ENCODE measurements around the gene CCDC192. TPM values are rescaled to one million over a fixed set of nuclear protein-coding genes. Genes with fewer than 3 reads are reported as not detected.

CCDC192 gene
- polyA plus RNA-seq, 1 donor from 2014 or later = not detected

GRCh38 chr5:127970854-127971425 lies 267.7 kb downstream of the CCDC192 start:
- no peak overlapping the region for H3K4me3 ChIP-seq (ENCODE audit: low read length)
- no peaks in the 10 kb centered on the region for H4K20me1 ChIP-seq (ENCODE audit: insufficient read depth)
- no peaks in the 10 kb centered on the region for H3K36me3 ChIP-seq (ENCODE audit: insufficient read depth, low read length)
- no peaks in the 10 kb centered on the region for H3K27me3 ChIP-seq (ENCODE audit: insufficient read depth, low read depth, low read length)
- no peak overlapping the region for H3K27ac ChIP-seq (ENCODE audit: low read length)
- no peaks in the 10 kb centered on the region for H3K9me2 ChIP-seq (ENCODE audit: insufficient read depth, low read length)
- no peak overlapping the region for H2AFZ ChIP-seq (ENCODE audit: low read depth, low read length)
- H3K79me2 ChIP-seq (replicated peaks; ENCODE audit: insufficient read depth, low read length) = no peaks in the 10 kb centered on the region
- no peaks in the 10 kb centered on the region for H3K9me3 ChIP-seq (ENCODE audit: low read length)
- H3K4me2 ChIP-seq (ENCODE audit: low read length) = no peak overlapping the region
- H3K9ac ChIP-seq (ENCODE audit: low read length) = no peak overlapping the region
- TF ChIP-seq RAD21 (conservative IDR thresholded peaks at IDR 0.05) (no peak), TAF1 (IDR thresholded peaks at IDR 0.05; ENCODE audit: low read depth) (no peak), CTCF (IDR thresholded peaks at IDR 0.05; ENCODE audit: poor library complexity, severe bottlenecking) (no peak), REST (IDR thresholded peaks at IDR 0.05; ENCODE audit: borderline replicate concordance) (no peak), EP300 (conservative IDR thresholded peaks at IDR 0.05; ENCODE audit: poor library complexity, severe bottlenecking) (no peak), SMC3 (conservative IDR thresholded peaks at IDR 0.05; ENCODE audit: poor library complexity) (no peak), MXI1 (conservative IDR thresholded peaks at IDR 0.05; ENCODE audit: poor library complexity, severe bottlenecking) (no peak), POLR2AphosphoS5 (IDR thresholded peaks at IDR 0.05) (no peak), EZH2 (IDR thresholded peaks at IDR 0.05; ENCODE audit: borderline replicate concordance, insufficient read depth, low read length, poor library complexity, severe bottlenecking) (no peak)
- H3F3A ChIP-seq (ENCODE audit: insufficient read depth, low read length, poor library complexity, severe bottlenecking) = no peaks in the 10 kb centered on the region

- H3K36me3 ChIP-seq (ENCODE audit: insufficient read depth, low read length) = no peaks in the 10 kb centered on the region
- H3K79me2 ChIP-seq (replicated peaks; ENCODE audit: insufficient read depth, low read length) = no peaks in the 10 kb centered on the region
- H3K9me2 ChIP-seq (ENCODE audit: insufficient read depth, low read length) = no peaks in the 10 kb centered on the region
- H3K4me3 ChIP-seq (ENCODE audit: low read length) = no peak overlapping the region
- no peak overlapping the region for H2AFZ ChIP-seq (ENCODE audit: low read depth, low read length)
- no peaks in the 10 kb centered on the region for H3K27me3 ChIP-seq (ENCODE audit: insufficient read depth, low read depth, low read length)
- H3K9me3 ChIP-seq (ENCODE audit: low read length) = no peaks in the 10 kb centered on the region
- no peak overlapping the region for H3K27ac ChIP-seq (ENCODE audit: low read length)
- no peaks in the 10 kb centered on the region for H4K20me1 ChIP-seq (ENCODE audit: insufficient read depth)
- H3F3A ChIP-seq (ENCODE audit: insufficient read depth, low read length, poor library complexity, severe bottlenecking) = no peaks in the 10 kb centered on the region
- H3K9ac ChIP-seq (ENCODE audit: low read length) = no peak overlapping the region
- TF ChIP-seq EP300 (conservative IDR thresholded peaks at IDR 0.05; ENCODE audit: poor library complexity, severe bottlenecking) (no peak), CTCF (IDR thresholded peaks at IDR 0.05; ENCODE audit: poor library complexity, severe bottlenecking) (no peak), POLR2AphosphoS5 (IDR thresholded peaks at IDR 0.05) (no peak), RAD21 (conservative IDR thresholded peaks at IDR 0.05) (no peak), MXI1 (conservative IDR thresholded peaks at IDR 0.05; ENCODE audit: poor library complexity, severe bottlenecking) (no peak), TAF1 (IDR thresholded peaks at IDR 0.05; ENCODE audit: low read depth) (no peak), EZH2 (IDR thresholded peaks at IDR 0.05; ENCODE audit: borderline replicate concordance, insufficient read depth, low read length, poor library complexity, severe bottlenecking) (no peak), REST (IDR thresholded peaks at IDR 0.05; ENCODE audit: borderline replicate concordance) (no peak), SMC3 (conservative IDR thresholded peaks at IDR 0.05; ENCODE audit: poor library complexity) (no peak)
- H3K4me2 ChIP-seq (ENCODE audit: low read length) = no peak overlapping the region
Measured at GRCh38 chr5:127975961-127976360, 272.8 kb downstream of the CCDC192 start.

All from neural cell (in vitro differentiated cells).